ENCODE results near the gene TRIM47. TPM values are rescaled to one million over a fixed set of nuclear protein-coding genes. Genes with fewer than 3 reads are reported as not detected.

Gene TRIM47
- total and polyA plus RNA-seq, 2 of the 13 experiments (the other 11 are each of a cell fraction or from before 2014, with no cell fraction given): 33.5 to 82.0 TPM

DNA sequence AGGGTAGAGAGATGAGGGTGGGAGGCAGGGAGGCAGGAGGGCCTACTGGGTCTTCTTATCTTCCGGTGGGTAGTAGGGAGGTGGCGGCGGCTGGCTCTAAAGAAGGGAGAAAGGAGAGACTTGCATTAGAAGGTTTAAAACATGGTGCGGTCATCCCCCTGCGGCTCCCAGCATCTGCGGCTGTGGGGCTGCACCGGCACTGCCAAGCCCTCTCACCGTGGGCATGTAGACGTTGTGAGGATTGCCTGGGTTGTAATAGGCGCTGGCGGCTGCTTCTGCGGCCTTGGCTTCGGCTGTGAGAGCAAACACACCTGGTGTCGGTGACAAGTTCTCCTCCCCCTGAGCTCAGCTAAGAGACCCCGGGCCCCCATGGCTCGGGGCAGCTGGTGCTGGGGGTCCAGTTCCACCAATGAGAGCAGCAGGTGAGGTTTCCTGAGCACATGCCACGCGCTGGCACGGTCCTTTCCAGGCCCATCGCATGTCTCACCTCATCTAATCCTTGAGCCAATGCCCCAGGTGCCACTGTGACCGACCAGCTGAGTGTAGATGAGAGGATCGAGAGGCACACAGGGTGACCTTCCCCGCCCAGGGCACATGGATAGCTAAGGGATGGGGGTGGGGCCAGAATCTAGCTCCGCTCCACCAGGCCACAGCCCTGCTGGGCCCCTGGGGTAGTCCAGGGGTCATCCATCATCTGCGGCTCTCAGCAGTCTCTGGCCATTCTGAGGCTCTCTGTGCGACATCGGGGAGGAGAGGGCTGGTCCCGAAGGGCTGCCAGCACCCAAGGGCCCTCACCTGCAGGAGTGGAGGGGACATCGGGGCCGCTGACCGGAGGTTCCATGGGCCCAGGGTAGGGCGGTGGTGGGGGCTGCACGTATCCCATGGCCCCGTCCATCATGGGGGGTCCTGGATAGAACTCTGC is 31.4 kb downstream of the TRIM47 start (continued):
- TF ChIP-seq, protein P1, sequence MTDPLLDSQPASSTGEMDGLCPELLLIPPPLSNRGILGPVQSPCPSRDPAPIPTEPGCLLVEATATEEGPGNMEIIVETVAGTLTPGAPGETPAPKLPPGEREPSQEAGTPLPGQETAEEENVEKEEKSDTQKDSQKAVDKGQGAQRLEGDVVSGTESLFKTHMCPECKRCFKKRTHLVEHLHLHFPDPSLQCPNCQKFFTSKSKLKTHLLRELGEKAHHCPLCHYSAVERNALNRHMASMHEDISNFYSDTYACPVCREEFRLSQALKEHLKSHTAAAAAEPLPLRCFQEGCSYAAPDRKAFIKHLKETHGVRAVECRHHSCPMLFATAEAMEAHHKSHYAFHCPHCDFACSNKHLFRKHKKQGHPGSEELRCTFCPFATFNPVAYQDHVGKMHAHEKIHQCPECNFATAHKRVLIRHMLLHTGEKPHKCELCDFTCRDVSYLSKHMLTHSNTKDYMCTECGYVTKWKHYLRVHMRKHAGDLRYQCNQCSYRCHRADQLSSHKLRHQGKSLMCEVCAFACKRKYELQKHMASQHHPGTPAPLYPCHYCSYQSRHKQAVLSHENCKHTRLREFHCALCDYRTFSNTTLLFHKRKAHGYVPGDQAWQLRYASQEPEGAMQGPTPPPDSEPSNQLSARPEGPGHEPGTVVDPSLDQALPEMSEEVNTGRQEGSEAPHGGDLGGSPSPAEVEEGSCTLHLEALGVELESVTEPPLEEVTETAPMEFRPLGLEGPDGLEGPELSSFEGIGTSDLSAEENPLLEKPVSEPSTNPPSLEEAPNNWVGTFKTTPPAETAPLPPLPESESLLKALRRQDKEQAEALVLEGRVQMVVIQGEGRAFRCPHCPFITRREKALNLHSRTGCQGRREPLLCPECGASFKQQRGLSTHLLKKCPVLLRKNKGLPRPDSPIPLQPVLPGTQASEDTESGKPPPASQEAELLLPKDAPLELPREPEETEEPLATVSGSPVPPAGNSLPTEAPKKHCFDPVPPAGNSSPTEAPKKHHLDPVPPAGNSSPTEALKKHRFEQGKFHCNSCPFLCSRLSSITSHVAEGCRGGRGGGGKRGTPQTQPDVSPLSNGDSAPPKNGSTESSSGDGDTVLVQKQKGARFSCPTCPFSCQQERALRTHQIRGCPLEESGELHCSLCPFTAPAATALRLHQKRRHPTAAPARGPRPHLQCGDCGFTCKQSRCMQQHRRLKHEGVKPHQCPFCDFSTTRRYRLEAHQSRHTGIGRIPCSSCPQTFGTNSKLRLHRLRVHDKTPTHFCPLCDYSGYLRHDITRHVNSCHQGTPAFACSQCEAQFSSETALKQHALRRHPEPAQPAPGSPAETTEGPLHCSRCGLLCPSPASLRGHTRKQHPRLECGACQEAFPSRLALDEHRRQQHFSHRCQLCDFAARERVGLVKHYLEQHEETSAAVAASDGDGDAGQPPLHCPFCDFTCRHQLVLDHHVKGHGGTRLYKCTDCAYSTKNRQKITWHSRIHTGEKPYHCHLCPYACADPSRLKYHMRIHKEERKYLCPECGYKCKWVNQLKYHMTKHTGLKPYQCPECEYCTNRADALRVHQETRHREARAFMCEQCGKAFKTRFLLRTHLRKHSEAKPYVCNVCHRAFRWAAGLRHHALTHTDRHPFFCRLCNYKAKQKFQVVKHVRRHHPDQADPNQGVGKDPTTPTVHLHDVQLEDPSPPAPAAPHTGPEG (CRISPR knock-in tag; IDR thresholded peaks at IDR 0.05): no peak
- TF ChIP-seq, protein P2, sequence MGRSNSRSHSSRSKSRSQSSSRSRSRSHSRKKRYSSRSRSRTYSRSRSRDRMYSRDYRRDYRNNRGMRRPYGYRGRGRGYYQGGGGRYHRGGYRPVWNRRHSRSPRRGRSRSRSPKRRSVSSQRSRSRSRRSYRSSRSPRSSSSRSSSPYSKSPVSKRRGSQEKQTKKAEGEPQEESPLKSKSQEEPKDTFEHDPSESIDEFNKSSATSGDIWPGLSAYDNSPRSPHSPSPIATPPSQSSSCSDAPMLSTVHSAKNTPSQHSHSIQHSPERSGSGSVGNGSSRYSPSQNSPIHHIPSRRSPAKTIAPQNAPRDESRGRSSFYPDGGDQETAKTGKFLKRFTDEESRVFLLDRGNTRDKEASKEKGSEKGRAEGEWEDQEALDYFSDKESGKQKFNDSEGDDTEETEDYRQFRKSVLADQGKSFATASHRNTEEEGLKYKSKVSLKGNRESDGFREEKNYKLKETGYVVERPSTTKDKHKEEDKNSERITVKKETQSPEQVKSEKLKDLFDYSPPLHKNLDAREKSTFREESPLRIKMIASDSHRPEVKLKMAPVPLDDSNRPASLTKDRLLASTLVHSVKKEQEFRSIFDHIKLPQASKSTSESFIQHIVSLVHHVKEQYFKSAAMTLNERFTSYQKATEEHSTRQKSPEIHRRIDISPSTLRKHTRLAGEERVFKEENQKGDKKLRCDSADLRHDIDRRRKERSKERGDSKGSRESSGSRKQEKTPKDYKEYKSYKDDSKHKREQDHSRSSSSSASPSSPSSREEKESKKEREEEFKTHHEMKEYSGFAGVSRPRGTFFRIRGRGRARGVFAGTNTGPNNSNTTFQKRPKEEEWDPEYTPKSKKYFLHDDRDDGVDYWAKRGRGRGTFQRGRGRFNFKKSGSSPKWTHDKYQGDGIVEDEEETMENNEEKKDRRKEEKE (IDR thresholded peaks at IDR 0.05): no peak
- TF ChIP-seq CENPT (CRISPR knock-in tag; IDR thresholded peaks at IDR 0.05; ENCODE audit: low read depth): peak; percentile 62; the same call in 1 of the 2 replicates
- TF ChIP-seq, protein P3, sequence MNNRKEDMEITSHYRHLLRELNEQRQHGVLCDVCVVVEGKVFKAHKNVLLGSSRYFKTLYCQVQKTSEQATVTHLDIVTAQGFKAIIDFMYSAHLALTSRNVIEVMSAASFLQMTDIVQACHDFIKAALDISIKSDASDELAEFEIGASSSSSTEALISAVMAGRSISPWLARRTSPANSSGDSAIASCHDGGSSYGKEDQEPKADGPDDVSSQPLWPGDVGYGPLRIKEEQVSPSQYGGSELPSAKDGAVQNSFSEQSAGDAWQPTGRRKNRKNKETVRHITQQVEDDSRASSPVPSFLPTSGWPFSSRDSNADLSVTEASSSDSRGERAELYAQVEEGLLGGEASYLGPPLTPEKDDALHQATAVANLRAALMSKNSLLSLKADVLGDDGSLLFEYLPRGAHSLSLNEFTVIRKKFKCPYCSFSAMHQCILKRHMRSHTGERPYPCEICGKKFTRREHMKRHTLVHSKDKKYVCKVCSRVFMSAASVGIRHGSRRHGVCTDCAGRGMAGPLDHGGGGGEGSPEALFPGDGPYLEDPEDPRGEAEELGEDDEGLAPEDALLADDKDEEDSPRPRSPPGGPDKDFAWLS (CRISPR knock-in tag; IDR thresholded peaks at IDR 0.05; ENCODE audit: borderline replicate concordance): peak; percentile 91; the same call in 1 of the 2 replicates
- TF ChIP-seq, protein P4, sequence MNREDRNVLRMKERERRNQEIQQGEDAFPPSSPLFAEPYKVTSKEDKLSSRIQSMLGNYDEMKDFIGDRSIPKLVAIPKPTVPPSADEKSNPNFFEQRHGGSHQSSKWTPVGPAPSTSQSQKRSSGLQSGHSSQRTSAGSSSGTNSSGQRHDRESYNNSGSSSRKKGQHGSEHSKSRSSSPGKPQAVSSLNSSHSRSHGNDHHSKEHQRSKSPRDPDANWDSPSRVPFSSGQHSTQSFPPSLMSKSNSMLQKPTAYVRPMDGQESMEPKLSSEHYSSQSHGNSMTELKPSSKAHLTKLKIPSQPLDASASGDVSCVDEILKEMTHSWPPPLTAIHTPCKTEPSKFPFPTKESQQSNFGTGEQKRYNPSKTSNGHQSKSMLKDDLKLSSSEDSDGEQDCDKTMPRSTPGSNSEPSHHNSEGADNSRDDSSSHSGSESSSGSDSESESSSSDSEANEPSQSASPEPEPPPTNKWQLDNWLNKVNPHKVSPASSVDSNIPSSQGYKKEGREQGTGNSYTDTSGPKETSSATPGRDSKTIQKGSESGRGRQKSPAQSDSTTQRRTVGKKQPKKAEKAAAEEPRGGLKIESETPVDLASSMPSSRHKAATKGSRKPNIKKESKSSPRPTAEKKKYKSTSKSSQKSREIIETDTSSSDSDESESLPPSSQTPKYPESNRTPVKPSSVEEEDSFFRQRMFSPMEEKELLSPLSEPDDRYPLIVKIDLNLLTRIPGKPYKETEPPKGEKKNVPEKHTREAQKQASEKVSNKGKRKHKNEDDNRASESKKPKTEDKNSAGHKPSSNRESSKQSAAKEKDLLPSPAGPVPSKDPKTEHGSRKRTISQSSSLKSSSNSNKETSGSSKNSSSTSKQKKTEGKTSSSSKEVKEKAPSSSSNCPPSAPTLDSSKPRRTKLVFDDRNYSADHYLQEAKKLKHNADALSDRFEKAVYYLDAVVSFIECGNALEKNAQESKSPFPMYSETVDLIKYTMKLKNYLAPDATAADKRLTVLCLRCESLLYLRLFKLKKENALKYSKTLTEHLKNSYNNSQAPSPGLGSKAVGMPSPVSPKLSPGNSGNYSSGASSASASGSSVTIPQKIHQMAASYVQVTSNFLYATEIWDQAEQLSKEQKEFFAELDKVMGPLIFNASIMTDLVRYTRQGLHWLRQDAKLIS (CRISPR knock-in tag; IDR thresholded peaks at IDR 0.05): no peak
- TF ChIP-seq, protein P5, sequence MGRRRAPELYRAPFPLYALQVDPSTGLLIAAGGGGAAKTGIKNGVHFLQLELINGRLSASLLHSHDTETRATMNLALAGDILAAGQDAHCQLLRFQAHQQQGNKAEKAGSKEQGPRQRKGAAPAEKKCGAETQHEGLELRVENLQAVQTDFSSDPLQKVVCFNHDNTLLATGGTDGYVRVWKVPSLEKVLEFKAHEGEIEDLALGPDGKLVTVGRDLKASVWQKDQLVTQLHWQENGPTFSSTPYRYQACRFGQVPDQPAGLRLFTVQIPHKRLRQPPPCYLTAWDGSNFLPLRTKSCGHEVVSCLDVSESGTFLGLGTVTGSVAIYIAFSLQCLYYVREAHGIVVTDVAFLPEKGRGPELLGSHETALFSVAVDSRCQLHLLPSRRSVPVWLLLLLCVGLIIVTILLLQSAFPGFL (CRISPR knock-in tag; IDR thresholded peaks at IDR 0.05): no peak
- peak; percentile 88 for TF ChIP-seq ASH2L (IDR thresholded peaks at IDR 0.05; ENCODE audit: insufficient read length, low read depth, low read length)
- TF ChIP-seq CBFB (CRISPR knock-in tag; IDR thresholded peaks at IDR 0.05): peak; percentile 91
- no peak for TF ChIP-seq ZNF30 (CRISPR knock-in tag; IDR thresholded peaks at IDR 0.05)

Measured in HepG2 (cell line).